ENCODE data around the gene ATAD1.

DNA sequence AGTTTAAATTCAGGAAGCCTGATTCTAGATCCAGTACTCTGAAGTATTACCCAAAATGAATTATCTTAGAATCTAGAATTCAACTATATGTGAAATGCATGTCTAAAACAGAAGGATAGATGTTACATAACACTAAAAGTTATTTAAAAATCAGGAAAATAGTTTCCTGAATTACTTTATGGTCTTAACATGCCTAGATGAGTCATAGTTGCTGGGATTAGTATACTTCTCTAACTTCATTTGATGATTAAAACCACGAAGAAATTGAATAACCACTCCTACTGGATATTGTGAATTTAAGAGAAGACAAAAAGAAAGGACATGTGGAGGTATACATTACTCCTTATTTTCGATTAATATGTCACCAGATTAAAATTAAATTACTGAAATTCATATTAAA lies 65.5 kb downstream of the ATAD1 start:
- TF ChIP-seq POLR2AphosphoS5 (IDR thresholded peaks at IDR 0.05; ENCODE audit: low read depth, low read length): no peak
- no peak for TF ChIP-seq POLR2A (IDR thresholded peaks at IDR 0.05; ENCODE audit: low read depth, low read length)
- TF ChIP-seq SPI1 (IDR thresholded peaks at IDR 0.05; ENCODE audit: low read depth, low read length): no peak

All from GM12891 (cell line).